Endodermal cell (in vitro differentiated cells): ENCODE data around the gene AOPEP. TPM values are rescaled to one million over a fixed set of nuclear protein-coding genes. Genes with fewer than 3 reads are reported as not detected.

Source experiments
- DNase-seq: peaks from one replicate; pipeline ENCODE4 v3.0.0-alpha.2; 2017
- H3K27ac ChIP-seq: 2 replicates; pipeline ENCODE4 v1.5.1; 2013; ENCODE audit warnings: mild to moderate bottlenecking, low read depth, low read length, moderate library complexity
- H3K27me3 ChIP-seq: 2 replicates; pipeline ENCODE4 v1.6.1; 2013; ENCODE audit warnings: mild to moderate bottlenecking, low read length, moderate library complexity; ENCODE audit not compliant: insufficient read depth, control insufficient read depth, poor library complexity, severe bottlenecking
- H3K36me3 ChIP-seq: 2 replicates; pipeline ENCODE4 v1.7.0; 2013; ENCODE audit warnings: mild to moderate bottlenecking, low read length, moderate library complexity; ENCODE audit not compliant: control insufficient read depth, insufficient read depth
- H3K4me1 ChIP-seq: one replicate; pipeline ENCODE4 v1.7.0; 2013; ENCODE audit warnings: low read length; ENCODE audit not compliant: control insufficient read depth, insufficient read depth
- H3K4me3 ChIP-seq: 2 replicates; pipeline ENCODE4 v1.5.1; 2013; ENCODE audit warnings: mild to moderate bottlenecking, low read length, moderate library complexity
- H3K9ac ChIP-seq: 2 replicates; pipeline ENCODE4 v1.6.1; 2013; ENCODE audit warnings: mild to moderate bottlenecking, low read length, moderate library complexity; ENCODE audit not compliant: poor library complexity, severe bottlenecking; ENCODE audit errors: extremely low read depth
- H3K9me3 ChIP-seq: 2 replicates; pipeline ENCODE4 v1.6.1; 2013; ENCODE audit warnings: mild to moderate bottlenecking, low read length, moderate library complexity; ENCODE audit not compliant: control insufficient read depth
- H3K27ac Mint-ChIP-seq: 2 replicates; pipeline ENCODE4 v1.8.0; 2020; ENCODE audit warnings: mixed read lengths
- H3K27me3 Mint-ChIP-seq: 2 replicates; pipeline ENCODE4 v1.8.0; 2021; ENCODE audit warnings: mild to moderate bottlenecking, mixed read lengths; ENCODE audit not compliant: insufficient read depth
- H3K36me3 Mint-ChIP-seq: 2 replicates; pipeline ENCODE4 v1.8.0; 2020; ENCODE audit warnings: low read depth, mixed read lengths
- H3K4me1 Mint-ChIP-seq: 2 replicates; pipeline ENCODE4 v1.8.0; 2020; ENCODE audit warnings: mixed read lengths
- H3K4me3 Mint-ChIP-seq: 2 replicates; pipeline ENCODE4 v1.8.0; 2020; ENCODE audit warnings: mild to moderate bottlenecking, moderate library complexity, mixed read lengths
- H3K9me3 Mint-ChIP-seq: 2 replicates; pipeline ENCODE4 v1.8.0; 2020; ENCODE audit warnings: mild to moderate bottlenecking, mixed read lengths
- WGBS, 2 experiments: methylation state at CpG; one replicate each; pipeline versions ENCODE4 v1.1.5 to v1.1.7; 2013; ENCODE audit warnings: missing lambda C conversion rate in 2 of 2, mixed read lengths in 1 of 2; ENCODE audit not compliant: insufficient coverage in 1 of 2, insufficient read length in 1 of 2; 5-methylcytosine and 5-hydroxymethylcytosine counted together
- total RNA-seq, 2 donors: library from RNA; stranded (reverse); fragmentation: NEBNext Ultra II Directional in 1 of 2; extraction: Animal tissue kit (Norgen Biotek cat#: 25700) in 1 of 2; gene quantifications; 2 replicates in 1 of 2; 3 replicates in 1 of 2; pipeline ENCODE4 v1.2.1, GENCODE V29; 2021
- TF ChIP-seq, protein P1 (sequence below): fragments of 200-600 bp; sonication (generic); conservative IDR thresholded peaks from 2 replicates; pipeline ENCODE4 v1.5.0; 2021; ENCODE audit warnings: antibody characterized with exemption, mild to moderate bottlenecking

AOPEP gene
- total RNA-seq, 2 donors from 2014 or later, result 23.4 to 33.7 TPM

DNA sequence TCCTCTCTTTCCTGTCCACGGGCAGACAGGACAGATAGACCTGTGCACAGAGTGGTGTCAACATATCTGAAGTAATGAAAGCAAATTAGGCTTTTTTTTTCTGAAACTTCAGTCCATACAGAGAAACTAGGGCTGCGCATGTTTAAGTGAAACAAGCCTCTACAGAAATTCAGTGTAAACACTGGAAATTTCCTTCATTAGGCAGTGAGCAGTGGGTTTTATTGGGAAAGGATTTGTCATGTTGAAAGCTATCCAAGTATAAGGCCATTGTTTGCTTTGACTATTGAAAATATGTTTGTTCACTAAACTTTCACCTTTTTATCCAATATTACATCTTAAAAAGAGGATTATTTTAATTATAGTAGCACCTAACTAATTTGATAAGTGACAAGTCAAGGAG, 161.2 kb downstream of the AOPEP start:
- Histone ChIP-seq H3K36me3 (peaks cover 5% of the 10 kb centered on the region), H3K27me3 (no peaks in the 10 kb centered on the region), H3K27ac (no peak overlapping the region), H3K4me3 (no peak overlapping the region), H3K9ac (no peak overlapping the region), H3K9me3 (peaks cover 21% of the 10 kb centered on the region), H3K4me1 (peaks cover 10% of the 10 kb centered on the region)
- no peak overlapping the region for H3K27ac Mint-ChIP-seq
- peaks cover 22% of the 10 kb centered on the region for H3K36me3 Mint-ChIP-seq
- no peaks in the 10 kb centered on the region for H3K27me3 Mint-ChIP-seq
- TF ChIP-seq, protein P1, sequence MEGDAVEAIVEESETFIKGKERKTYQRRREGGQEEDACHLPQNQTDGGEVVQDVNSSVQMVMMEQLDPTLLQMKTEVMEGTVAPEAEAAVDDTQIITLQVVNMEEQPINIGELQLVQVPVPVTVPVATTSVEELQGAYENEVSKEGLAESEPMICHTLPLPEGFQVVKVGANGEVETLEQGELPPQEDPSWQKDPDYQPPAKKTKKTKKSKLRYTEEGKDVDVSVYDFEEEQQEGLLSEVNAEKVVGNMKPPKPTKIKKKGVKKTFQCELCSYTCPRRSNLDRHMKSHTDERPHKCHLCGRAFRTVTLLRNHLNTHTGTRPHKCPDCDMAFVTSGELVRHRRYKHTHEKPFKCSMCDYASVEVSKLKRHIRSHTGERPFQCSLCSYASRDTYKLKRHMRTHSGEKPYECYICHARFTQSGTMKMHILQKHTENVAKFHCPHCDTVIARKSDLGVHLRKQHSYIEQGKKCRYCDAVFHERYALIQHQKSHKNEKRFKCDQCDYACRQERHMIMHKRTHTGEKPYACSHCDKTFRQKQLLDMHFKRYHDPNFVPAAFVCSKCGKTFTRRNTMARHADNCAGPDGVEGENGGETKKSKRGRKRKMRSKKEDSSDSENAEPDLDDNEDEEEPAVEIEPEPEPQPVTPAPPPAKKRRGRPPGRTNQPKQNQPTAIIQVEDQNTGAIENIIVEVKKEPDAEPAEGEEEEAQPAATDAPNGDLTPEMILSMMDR, result no peak
- peaks cover 12% of the 10 kb centered on the region for H3K4me1 Mint-ChIP-seq
- H3K4me3 Mint-ChIP-seq, result no peak overlapping the region
- WGBS, 2 experiments, result 86 to 94% methylated on average over 1 to 2 of the region's 2 CpGs
- H3K9me3 Mint-ChIP-seq, result peaks cover 29% of the 10 kb centered on the region
- DNase-seq, result no peak

DNA sequence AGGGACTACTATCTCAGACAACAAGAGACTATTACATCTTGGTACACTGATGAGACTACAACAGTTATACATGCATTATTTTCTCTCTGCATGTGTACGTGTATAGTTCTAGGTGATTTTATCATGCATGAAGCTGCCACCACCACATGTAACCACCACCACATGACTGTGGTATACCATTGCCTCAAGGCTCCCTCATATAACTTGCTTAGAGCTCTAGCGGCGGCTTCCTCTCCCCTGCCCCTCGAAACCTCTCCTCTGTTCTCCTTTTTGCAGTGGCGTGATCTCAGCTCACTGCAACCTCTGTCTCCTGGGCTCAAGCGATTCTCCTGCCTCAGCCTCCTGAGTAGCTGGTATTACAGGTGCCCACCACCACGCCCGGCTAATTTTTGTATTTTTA, 162.3 kb downstream of the AOPEP start:
- H3K4me1 ChIP-seq, result peaks cover 8% of the 10 kb centered on the region
- WGBS, 2 experiments, result 89 to 100% methylated on average over 4 to 6 of the region's 8 CpGs
- no peaks in the 10 kb centered on the region for H3K27me3 ChIP-seq
- Mint-ChIP-seq H3K4me3 (no peak overlapping the region), H3K4me1 (peaks cover 10% of the 10 kb centered on the region), H3K27ac (no peak overlapping the region), H3K27me3 (no peaks in the 10 kb centered on the region), H3K36me3 (peaks cover 22% of the 10 kb centered on the region), H3K9me3 (peaks cover 29% of the 10 kb centered on the region)
- peaks cover 5% of the 10 kb centered on the region for H3K36me3 ChIP-seq
- H3K4me3 ChIP-seq, result no peak overlapping the region
- H3K27ac ChIP-seq, result no peak overlapping the region
- DNase-seq, result no peak
- TF ChIP-seq, protein P1, result no peak
- H3K9ac ChIP-seq, result no peak overlapping the region
- H3K9me3 ChIP-seq, result peaks cover 21% of the 10 kb centered on the region

DNA sequence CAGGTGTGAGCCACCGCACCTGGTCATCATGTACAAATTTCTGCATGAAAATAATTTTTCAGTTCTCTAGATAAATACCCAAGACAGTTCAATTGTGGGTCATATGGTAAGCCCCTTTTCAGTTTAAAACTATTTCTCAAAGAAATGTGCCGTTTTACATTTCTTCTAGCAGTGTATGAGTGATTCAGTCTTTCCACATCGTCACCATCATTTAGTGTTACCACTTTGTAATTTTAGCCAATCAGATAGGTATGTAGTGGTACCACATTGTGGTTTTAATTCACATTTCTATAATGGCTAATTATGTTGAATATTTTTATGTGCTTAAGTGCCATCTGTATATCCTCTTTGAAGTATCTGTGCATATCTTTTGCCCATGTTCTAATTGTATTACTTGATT, 163.1 kb downstream of the AOPEP start:
- Histone ChIP-seq H3K9ac (no peak overlapping the region), H3K36me3 (peaks cover 5% of the 10 kb centered on the region), H3K9me3 (peaks cover 21% of the 10 kb centered on the region), H3K4me1 (peaks cover 2% of the 10 kb centered on the region), H3K27ac (no peak overlapping the region), H3K4me3 (no peak overlapping the region), H3K27me3 (no peaks in the 10 kb centered on the region)
- no peaks in the 10 kb centered on the region for H3K27me3 Mint-ChIP-seq
- H3K27ac Mint-ChIP-seq, result no peak overlapping the region
- 97 to 100% methylated on average over 1 to 3 of the region's 3 CpGs for WGBS, 2 experiments
- TF ChIP-seq, protein P1, result no peak
- H3K4me1 Mint-ChIP-seq, result peaks cover 2% of the 10 kb centered on the region
- DNase-seq, result no peak
- H3K9me3 Mint-ChIP-seq, result peaks cover 29% of the 10 kb centered on the region
- peaks cover 22% of the 10 kb centered on the region for H3K36me3 Mint-ChIP-seq
- no peak overlapping the region for H3K4me3 Mint-ChIP-seq
